Endothelial cell of umbilical vein (primary cell): ENCODE data around the gene TPK1.

ENCODE experiments used
- CTCF ChIP-seq, 2 donors: IDR thresholded peaks; 1 replicate in 1 of 2; 2 replicates in 1 of 2; pipeline ENCODE4 v1.5.1; 2011; ENCODE audit warnings: low read length in 2 of 2, mild to moderate bottlenecking in 2 of 2, moderate library complexity in 2 of 2, control low read depth in 1 of 2, inconsistent platforms in 1 of 2, low read depth in 1 of 2; ENCODE audit not compliant: insufficient read depth in 1 of 2; ENCODE audit errors: extremely low read depth in 1 of 2
- EZH2 ChIP-seq: IDR thresholded peaks from 2 replicates; pipeline ENCODE4 v1.6.1; 2012; ENCODE audit warnings: borderline replicate concordance, low read depth, mild to moderate bottlenecking, moderate library complexity, low read length, inconsistent platforms; ENCODE audit not compliant: severe bottlenecking
- POLR2A ChIP-seq: IDR thresholded peaks from 2 replicates; pipeline ENCODE4 v1.6.1; 2012; ENCODE audit warnings: low read depth, mild to moderate bottlenecking, control low read depth, low read length

GRCh38 chr7:144792050-144792449 lies 43.8 kb downstream of the TPK1 start:
- no peak for TF ChIP-seq CTCF (IDR thresholded peaks at IDR 0.05; ENCODE audit: extremely low read depth in 1 of 2, insufficient read depth in 1 of 2, low read depth in 1 of 2, low read length in 2 of 2)
- no peak for TF ChIP-seq EZH2
- TF ChIP-seq POLR2A, result no peak
